ENCODE measurements around the gene OTUD4.

- no peak for TF ChIP-seq ZNF629 (tag by site-specific recombination; IDR thresholded peaks at IDR 0.05)
- no peak for TF ChIP-seq CTCF (tag by site-specific recombination; IDR thresholded peaks at IDR 0.05)
- no peak for TF ChIP-seq KLF10 (tag by site-specific recombination; IDR thresholded peaks at IDR 0.05)
- TF ChIP-seq ZNF449 (tag by site-specific recombination; IDR thresholded peaks at IDR 0.05) = no peak
- no peak for TF ChIP-seq ZNF423 (tag by site-specific recombination; IDR thresholded peaks at IDR 0.05)
Observed at GRCh38 chr4:145218251-145218650, 37.9 kb upstream of the OTUD4 start.
